Activated CD4-positive, alpha-beta T cell treated with anti-CD3 and anti-CD28 coated beads for 24 hours (primary cell): Measurements from ENCODE around the gene NSL1.
"Not testable (repeated sequence)": the region's sequence is repeated elsewhere in the genome, so short reads cannot be mapped to it uniquely, and the experiment has no call there.

Source experiments
- DNase-seq, 2 donors: peaks; one replicate each; pipeline ENCODE4 v3.0.0-alpha.2; 2020; ENCODE audit warnings: low read depth in 2 of 2

Gene NSL1, protein sequence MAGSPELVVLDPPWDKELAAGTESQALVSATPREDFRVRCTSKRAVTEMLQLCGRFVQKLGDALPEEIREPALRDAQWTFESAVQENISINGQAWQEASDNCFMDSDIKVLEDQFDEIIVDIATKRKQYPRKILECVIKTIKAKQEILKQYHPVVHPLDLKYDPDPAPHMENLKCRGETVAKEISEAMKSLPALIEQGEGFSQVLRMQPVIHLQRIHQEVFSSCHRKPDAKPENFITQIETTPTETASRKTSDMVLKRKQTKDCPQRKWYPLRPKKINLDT

DNA sequence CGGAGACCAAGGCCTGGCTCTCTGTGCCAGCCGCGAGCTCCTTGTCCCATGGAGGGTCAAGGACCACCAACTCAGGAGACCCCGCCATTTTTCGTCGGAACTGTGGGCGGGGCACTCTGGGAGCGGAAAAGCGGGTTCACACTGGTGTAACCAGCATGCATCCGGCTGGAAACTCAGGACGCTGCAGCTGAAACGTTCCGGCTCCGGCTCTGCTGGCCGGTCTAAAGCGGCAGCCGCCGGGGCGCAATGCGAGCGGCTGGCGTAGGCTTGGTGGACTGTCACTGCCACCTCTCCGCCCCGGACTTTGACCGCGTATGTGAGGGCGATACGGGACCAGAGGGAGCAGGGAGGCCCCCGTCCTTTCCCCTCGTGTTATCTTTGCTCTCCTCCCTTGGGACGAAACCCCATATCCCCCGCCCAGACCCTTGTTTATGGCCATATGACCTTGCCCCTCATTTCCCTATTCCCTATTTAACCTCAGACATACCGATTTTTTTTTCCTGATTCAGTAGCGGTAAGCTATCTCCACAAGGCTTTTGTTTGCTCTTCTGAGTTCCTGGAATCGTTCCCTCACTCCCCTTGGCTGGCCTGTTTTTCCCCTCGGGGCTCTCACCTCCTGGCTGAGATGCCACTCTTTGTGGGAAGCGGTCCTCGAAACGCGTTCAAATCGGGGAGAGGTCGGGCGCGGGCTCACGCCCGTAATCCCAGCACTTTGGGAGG is at the start of gene NSL1, which contains the start of gene TATDN3:
TSS of gene NSL1 (minus strand) at position 102 of the 720 bp plus-strand sequence. CDS start at position 88, 14 bp downstream.
TSS of gene TATDN3 (plus strand) at position 219 of the 720 bp plus-strand sequence. CDS start at position 247, 28 bp downstream.
- peak; percentile 94 to 96 for DNase-seq

DNA sequence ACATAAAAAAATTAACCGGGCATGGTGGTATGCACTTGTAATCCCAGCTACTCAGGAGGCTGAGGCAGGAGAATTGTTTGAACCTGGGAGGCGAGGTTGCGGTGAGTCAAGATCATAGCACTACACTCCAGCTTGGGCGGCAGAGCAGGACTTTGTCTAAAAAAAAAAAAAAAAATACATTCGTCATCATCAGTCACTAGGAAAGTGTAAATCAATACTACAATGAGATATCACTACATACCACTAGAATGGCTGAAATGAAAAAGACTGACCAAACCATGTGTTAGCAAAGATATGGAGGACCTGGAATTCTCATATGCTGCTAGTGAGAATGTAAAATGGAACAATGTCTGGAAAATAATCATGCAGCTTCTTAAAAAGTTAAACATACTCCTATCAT is 46.6 kb upstream of the NSL1 start:
- DNase-seq = no peak

DNA sequence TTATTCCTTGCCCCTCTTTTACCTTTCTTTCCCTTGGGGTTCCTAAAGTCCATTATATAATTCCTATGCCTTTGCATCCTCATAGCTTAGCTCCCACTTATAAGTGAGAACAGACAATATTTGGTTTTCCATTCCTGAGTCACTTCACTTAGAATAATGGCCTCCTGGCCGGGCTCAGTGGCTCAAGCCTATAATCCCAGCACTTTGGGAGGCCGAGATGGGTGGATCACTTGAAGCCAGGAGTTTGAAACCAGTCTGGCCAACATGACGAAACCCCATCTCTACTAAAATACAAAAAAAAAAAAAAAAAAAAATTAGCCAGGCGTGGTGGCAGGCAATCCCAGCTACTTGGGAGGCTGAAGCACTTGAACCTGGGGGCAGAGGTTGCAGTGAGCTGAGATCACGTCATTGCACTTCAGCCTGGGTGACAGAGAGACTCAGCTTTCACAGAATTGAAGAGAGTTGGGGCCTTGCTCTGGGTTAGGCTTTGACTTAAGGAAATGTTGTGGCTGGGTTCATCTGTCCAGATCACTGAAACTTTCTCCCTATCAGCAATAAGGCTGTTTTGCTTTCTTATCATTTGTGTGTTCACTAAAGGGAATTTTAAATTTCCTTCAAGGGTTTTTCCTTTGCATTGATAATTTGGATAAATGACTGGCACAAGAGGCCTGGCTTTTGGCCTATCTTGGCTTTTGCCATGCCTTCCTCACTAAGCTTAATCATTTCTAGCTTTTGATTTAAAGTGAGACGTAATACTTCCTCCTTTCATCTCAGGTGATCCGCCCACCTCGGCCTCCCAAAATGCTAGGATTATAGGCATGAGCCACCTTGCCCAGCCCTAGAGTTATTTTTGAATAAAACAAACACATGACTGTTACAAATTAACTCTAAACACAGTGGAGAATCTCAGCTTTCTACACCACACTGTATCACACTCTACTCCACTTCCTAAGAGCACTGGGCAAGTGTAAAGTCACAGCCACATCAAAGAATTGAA is 41.9 kb upstream of the NSL1 start:
- not testable (repeated sequence) for DNase-seq

- DNase-seq = no peak
Measured at GRCh38 chr1:212828395-212828794, 36.8 kb upstream of the NSL1 start.

- no peak for DNase-seq
Measured at GRCh38 chr1:212827831-212828278, 36.3 kb upstream of the NSL1 start.

DNA sequence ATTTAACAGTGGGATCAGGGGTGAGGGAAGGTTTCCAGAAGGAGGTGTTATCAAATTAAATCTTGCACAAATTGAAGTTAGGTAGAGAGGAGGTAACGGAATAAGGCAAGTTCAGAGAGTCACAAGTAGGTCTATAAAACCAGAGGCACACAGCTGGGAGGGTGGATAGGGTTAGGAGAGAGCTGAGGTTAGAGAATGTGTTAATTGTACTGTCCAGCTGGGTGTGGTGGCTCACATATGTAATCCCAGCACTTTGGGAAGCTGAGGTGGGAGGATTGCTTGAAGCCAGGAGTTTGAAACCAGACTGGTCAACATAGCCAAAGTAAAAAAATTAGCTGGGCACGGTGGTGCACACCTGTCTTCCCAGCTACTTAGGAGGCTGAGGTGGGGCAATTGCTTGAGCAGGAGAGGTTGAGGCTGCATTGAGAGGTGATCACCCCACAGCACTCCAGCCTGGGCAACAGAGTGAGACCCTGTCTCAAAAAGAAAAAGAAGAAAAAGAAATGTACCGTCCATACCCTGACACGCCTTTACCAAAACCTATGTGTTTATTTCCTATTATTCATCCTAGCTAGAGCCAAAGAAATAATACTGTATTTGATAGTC is 35.7 kb upstream of the NSL1 start:
- no peak for DNase-seq

GRCh38 chr1:212825798-212826452 is 34.3 kb upstream of the NSL1 start:
- no peak for DNase-seq

- DNase-seq = no peak
Measured at GRCh38 chr1:212824201-212824600, 32.6 kb upstream of the NSL1 start.

- no peak for DNase-seq
Measured at GRCh38 chr1:212822956-212823355, 31.4 kb upstream of the NSL1 start.

DNA sequence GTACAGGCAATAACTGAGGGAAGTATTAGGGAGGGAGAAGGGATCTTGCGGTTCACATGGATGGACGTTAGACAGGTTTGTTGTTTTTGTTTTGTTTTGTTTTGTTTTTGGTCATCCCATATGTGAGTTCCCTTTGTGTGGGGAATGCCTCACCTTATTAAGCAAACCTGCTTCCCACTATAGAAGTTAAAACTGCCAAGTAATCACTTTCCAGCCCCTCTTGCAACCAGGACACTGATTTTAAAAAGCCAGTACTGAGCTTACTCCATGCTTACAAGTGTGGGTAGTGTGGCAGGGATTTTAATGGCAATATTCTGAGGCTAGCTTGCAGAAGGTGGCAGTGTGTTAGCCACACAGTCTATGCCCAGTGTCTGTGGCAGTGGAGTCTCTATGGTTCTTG is 29.4 kb upstream of the NSL1 start:
- DNase-seq = no peak

DNA sequence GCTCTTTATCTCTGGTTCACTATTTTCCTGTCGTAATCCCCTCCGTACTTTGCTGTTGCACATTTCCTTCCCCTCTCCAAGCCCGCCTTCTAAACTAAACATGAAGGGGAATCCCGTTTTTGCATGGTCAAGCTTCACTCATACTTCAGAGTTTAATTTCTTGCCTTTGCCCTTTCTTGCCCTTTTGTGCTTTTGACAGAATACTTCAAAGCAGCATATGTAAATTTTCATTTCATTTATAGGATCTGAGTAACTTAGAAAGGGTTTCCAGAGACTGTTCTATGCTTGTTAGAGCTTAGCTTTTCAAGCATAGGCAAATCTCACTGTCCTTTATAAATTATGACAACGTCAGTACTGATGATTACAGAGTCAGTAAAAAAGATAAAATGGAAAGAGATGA is 28.1 kb upstream of the NSL1 start:
- no peak for DNase-seq

- no peak for DNase-seq
Measured at GRCh38 chr1:212816567-212817278, 25.1 kb upstream of the NSL1 start.

GRCh38 chr1:212814537-212815334 is 23.2 kb upstream of the NSL1 start:
- DNase-seq = no peak

- DNase-seq = no peak
Measured at GRCh38 chr1:212805767-212806166, 14.2 kb upstream of the NSL1 start.

DNA sequence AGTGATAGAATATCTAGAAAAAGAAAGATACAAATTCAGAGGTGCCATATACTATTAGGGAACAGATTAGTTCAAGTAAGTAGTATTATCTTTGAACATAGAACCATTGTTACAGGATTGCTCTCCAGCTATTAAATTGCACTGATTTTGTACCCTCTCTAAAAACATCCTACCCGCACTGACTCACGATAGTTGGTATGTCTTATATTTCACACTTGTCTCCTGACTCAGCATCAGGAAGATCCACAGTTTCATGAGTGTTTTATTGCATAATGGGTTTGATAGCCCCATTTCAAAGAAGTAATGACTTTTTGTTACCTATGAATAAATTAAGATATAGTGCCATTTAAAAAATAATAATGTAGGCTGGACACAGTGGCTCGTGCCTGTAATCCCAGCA is 6.1 kb upstream of the NSL1 start:
- DNase-seq = no peak

DNA sequence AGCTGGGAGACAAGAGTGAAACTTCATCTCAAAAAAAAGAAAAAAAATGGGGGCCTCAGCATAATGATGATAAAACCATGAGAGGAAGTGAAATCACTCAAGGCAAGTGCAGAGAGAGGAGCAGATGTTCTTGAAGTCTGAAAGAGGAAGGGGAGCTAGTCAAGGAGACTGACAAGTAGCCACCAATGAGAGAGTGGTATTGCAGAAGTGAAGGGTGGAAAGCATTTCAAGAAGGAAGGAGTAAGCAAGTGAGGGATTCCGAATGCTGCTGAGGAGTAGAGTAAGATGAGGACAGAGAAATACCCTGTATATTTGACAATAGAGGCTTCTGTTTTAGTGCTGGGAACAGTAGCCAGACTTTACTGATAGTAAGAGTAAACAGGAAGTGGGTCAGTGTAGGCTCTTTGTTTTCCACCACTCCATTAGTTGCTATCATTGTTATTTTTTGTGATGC is 3.0 kb upstream of the NSL1 start:
- no peak for DNase-seq

DNA sequence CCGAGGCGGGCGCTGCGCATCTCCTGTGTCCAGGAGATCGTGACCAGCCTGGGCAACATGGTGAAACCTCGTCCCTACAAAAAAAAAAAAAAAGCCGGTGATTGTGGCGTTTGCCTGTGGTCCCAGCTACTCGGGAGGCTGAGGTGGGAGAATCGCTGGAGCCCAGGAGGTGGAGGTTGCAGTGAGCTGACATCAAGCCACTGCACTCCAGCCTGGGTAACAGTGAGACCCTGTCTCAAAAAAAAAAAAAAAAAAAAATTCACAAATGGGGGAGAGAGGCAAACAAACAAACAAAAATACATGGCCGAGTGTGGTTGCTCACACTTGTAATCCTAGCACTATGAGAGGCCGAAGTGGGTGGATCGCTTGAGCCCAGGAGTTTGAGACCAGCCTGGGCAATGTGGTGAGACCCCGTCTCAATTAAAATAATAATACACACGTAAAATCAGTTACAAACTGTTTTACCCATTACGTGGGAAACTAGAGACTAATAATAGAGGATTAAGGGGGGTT is 875 bp upstream of the NSL1 start:
- DNase-seq = no peak

DNA sequence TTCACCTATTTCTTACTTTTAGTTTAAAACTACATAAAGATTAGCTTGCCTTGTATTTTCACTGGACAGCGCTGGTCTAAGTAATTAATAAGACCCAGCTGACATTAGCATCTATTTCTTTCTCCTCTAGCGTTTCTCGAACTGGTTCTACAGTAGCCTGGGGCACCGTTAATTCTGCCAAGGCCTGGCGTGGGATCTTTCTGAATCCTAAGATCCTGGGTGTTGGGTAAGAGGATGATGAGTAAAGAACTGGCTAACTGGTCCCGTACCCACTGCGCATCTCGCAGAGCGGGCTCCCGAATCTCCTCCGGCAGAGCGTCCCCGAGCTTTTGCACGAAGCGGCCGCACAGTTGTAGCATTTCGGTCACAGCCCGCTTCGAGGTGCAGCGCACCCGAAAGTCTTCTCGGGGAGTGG is 309 bp downstream of the NSL1 start:
- no peak for DNase-seq

DNA sequence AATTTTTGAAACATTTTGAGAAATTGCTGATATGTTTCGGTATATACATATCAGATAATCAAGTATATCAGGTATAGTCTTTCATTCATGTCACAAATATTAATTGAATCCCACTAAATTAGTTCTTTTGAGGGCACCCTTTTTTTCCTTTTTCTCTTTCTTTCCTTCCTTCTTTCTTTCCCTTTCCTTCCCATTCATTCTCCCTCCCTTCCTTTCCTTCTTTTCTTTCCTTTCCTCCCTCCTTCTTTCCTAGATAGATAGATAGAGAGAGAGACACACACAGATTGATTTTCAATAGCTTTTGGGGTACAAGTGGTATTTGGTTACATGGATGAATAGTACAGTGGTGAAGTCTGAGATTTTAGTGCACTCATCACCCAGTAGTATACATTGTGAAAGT is 5.7 kb downstream of the NSL1 start:
- no peak for DNase-seq
